DMS114 treated with DMSO at 0.1 percent for 48 hours (cell line): ENCODE results near the gene MPST.

Experiments
- DNase-seq: peaks from one replicate; lab custom pipeline; 2025; ENCODE audit not compliant: unreplicated experiment; lab: John Stamatoyannopoulos, UW

MPST gene

DNA sequence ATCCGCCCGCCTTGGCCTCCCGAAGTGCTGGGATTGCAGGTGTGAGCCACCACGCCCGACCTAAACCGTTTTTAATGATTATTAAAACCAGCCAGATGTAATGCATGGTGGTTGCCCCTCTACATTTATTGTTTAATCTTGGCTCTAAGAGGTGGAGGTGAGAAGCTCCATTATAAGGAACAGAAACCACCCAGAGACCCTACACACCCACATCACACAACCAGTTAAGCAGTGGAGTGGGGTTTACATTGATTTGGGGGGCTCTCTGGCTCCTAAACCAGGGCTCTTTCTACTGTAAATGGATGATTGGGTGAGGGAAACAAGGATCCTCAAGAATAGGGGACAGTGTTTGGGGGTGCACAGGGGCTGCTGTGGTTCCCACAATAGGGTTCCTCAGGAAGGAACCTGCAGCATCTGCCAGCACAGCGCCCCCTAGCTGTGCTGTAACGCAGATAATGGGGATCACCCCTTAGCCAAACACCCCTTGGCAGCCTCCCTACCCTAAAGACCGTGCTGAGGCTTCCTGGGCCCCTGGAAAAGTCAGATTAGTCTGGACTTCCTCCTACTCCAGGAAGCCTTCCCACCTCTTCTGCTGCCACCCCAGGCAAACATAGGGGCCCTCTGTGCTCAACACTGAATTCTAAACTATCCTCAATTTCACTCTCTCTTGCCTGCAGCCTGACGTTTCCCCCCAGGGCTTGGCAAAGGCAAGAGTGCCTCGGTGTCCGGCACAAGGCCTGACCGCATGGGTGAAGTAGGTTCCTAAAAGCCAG, 2.4 kb downstream of the MPST start:
- DNase-seq: no peak

DNA sequence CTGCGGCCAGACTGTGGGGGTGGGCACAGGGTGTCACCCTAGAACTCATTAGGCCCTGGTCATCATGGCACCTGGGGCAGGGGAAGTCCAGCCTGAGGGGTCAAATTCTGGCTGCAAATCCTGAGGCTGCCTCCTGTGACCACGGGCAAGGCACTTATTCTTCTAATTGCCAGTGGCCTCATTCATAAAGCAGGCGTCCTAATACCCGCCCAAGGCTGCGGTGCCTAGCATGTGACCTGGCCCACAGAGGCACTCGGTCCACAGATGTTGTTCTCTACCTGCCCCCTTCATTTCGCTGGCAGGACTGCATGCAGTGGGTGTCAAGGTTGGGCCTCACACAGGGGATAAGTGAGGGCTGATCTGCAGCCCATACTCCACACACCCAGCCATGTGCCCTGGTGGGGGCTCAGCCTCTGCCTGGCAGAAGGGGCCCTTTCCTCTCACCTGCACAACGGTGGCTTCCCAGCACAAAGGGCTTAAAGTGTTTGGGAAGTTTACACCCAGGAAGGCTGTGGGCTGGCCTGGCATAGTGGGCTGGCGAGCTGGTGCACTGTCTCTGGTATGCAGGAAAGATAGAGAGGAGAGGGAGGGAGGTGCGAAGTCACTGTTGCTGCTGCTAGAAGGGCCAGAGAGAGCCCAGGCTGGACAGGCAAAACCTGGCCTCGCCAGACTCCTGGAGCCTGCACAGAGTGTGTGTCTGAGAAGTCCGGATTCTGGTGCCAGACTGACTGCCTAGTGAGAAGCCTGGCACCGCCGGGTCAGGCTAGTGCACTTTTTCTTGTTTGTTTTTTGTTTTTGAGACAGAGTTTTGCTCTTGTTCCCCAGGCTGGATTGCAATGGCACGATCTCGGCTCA, 3.2 kb downstream of the MPST start:
- no peak for DNase-seq

DNA sequence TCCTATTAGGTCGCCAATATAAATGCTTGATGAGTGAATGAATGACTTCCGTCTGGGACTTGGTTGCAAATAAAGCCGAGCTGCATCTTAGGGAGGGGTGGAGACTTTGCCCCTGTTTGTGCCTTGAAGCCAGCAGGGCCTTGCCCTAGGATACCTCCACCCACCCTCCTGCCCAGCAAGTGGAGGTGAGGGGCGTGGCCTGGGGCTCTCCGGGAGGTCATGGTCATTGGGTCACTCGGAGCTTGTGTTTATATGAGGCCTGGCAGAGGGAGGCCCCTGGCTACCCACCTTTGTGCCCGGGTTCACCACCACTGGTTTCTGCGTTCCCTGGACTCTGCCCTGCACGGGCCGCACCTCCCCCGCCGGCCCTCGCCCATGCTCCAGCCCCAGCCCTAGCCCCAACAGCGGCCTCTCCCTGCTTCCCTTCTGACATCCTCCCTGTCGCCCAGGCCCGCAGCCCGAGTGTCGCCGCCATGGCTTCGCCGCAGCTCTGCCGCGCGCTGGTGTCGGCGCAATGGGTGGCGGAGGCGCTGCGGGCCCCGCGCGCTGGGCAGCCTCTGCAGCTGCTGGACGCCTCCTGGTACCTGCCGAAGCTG, 4.3 kb downstream of the MPST start:
- no peak for DNase-seq

DNA sequence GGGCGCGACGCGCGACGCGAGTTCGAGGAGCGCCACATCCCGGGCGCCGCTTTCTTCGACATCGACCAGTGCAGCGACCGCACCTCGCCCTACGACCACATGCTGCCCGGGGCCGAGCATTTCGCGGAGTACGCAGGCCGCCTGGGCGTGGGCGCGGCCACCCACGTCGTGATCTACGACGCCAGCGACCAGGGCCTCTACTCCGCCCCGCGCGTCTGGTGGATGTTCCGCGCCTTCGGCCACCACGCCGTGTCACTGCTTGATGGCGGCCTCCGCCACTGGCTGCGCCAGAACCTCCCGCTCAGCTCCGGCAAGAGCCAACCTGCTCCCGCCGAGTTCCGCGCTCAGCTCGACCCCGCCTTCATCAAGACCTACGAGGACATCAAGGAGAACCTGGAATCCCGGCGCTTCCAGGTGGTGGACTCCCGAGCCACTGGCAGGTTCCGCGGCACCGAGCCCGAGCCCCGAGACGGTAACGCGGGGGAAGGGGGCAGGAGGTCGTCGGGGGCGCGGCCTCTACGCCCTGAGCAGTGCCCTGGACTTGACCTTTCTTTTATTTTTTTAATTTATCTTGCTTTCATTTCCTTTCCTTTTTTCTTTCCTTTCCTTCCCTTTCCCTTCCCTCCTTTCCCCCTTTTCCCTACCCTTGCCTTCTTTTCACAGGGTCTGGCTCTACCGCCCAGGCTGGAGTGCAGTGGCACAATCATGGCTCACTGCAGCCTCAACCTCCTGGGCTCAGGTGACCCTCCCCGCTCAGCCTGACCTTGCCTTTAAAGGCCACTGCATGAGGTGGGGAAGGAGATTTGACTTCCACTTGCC, 5.0 kb downstream of the MPST start:
- no peak for DNase-seq

- DNase-seq: no peak
These were observed 6.0 kb downstream of the MPST start for GRCh38 chr22:37025500-37026070.

GRCh38 chr22:37026325-37026724, 6.8 kb downstream of the MPST start:
- DNase-seq: no peak

DNA sequence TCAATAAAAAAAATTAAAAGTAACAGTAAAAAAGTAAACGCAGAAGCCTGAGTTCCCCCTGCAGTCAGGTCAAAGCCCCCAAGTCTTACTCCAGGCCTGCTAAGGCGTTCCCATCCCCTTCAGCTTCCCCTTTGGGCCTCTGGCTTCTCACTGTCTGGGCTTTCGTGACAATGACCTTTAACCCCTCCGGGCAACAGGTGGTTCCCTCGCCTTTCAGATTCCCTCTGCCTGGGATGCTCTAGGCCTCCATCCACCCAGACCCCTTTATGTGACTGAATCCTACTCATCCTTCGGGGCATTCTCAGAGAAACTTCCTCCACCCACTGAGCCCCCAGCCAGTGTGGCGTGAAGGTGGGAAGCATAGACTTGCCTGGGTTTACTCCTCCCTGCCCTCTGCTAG, 8.0 kb downstream of the MPST start:
- DNase-seq: no peak

DNA sequence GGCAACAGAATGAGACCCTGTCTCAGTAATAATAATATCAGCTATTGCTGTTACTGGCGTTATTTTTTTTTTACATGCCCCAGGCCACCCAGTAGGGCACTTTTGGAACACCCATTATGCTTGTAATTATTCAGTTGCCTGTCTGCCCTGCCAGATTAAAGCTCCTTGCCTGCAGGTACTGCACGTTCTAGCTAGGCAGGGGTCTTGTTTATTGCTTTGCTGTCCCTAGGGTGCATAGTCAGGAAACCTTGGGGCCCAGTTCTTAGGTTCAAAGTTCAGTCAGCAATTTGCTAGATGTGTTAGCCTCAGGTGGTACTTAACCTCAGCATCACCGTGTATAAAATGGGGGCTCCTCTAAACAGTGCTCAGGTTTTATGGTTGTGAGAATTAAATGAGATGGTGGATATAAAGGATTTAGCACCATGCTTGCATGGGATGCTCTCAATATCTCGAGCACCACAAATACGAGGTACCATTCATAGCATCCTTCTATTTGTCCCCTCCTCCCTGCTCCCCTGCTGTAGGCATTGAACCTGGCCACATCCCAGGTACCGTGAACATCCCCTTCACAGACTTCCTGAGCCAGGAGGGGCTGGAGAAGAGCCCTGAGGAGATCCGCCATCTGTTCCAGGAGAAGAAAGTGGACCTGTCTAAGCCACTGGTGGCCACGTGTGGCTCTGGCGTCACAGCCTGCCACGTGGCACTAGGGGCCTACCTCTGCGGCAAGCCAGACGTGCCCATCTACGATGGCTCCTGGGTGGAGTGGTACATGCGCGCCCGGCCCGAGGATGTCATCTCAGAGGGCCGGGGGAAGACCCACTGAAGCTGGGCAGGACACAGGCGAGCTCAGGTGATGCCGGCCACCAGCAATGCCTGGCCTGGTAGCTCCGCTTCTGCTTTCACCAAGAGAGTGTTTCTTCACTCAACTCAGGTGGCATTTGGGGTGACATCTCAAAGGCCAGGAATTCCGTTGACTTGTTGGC, 9.4 kb downstream of the MPST start:
- DNase-seq: no peak

- DNase-seq: no peak
These were observed 11.2 kb downstream of the MPST start for GRCh38 chr22:37030560-37031281.

GRCh38 chr22:37032134-37032534, 12.6 kb downstream of the MPST start:
- no peak for DNase-seq

- DNase-seq: no peak
These were observed 13.3 kb downstream of the MPST start for GRCh38 chr22:37032535-37033460.

- DNase-seq: no peak
These were observed 14.3 kb downstream of the MPST start for GRCh38 chr22:37033605-37034430.

GRCh38 chr22:37036655-37037377, 17.3 kb downstream of the MPST start:
- no peak for DNase-seq

DNA sequence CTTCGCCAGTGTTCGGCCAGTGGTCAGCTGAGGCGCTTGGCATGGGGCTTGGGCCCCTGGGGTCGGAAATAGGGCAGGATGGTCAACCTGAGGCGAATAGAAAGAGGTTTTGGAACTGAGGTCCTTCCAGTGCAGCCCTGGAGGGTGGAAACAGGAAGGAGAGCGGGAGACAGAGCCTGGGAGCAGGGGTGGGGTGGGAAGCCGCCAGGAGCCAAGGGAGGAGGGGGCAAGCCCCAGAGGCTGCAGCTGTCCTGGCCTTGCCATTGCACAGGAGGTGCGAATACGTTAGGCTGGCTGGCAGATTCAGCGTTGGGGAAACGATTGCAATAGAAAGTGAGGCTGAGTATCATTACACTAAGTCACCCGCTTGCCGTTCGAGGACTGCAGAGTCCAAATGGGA, 18.1 kb downstream of the MPST start:
- no peak for DNase-seq

DNA sequence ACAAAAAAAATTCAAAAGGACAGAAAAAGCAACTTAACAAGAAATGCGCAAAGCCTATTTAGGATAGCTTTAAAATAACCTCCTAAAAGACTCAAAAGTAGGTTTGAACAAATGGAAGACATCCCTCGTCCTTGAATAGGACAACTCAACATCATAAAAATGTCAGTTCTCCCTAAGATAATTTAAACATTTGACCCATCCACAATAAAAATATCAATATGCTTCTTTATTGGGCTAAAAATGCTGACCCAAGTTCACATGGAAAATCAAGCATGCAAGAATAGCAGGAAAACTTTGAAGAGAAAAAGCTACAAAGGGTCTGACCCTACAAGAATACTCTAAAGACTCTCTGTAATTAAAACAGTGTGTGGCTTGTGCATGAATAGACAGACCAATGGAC, 19.9 kb downstream of the MPST start:
- no peak for DNase-seq

GRCh38 chr22:37043209-37043827, 23.8 kb downstream of the MPST start:
- no peak for DNase-seq
